SU-DHL-6 (cell line): ENCODE data around the gene ZNF613.

Source experiments
- H2AFZ ChIP-seq: fragments of 200-600 bp; sonication (generic); 2 replicates; pipeline ENCODE4 v1.6.1; 2014; ENCODE audit warnings: low read depth, mild to moderate bottlenecking, moderate library complexity, mixed read lengths, antibody characterized with exemption, low read length; ENCODE audit not compliant: severe bottlenecking
- H3F3A ChIP-seq: fragments of 200-600 bp; shearing (Covaris generic); 2 replicates; pipeline ENCODE4 v1.6.0; 2016; ENCODE audit warnings: antibody characterized with exemption, mild to moderate bottlenecking; ENCODE audit not compliant: insufficient read depth
- H3K27ac ChIP-seq: fragments of 200-600 bp; sonication (generic); 2 replicates; pipeline ENCODE4 v1.5.1; 2016; ENCODE audit warnings: low read depth, mild to moderate bottlenecking, low read length, moderate library complexity, mixed read lengths
- H3K27me3 ChIP-seq: fragments of 200-600 bp; sonication (generic), shearing (Covaris generic); 2 replicates; pipeline ENCODE4 v1.6.0; 2014; ENCODE audit warnings: mild to moderate bottlenecking, low read length
- H3K36me3 ChIP-seq: fragments of 200-600 bp; sonication (generic); 2 replicates; pipeline ENCODE4 v1.6.1; 2014; ENCODE audit warnings: mild to moderate bottlenecking, low read length, mixed read lengths
- H3K4me2 ChIP-seq: fragments of 300-600, 200-600 bp; shearing (Covaris generic), sonication (generic); 2 replicates; pipeline ENCODE4 v1.6.0; 2014; ENCODE audit warnings: low read length, low read depth, mild to moderate bottlenecking; ENCODE audit not compliant: poor library complexity, severe bottlenecking
- H3K4me3 ChIP-seq: fragments of 200-600 bp; sonication (generic); 2 replicates; pipeline ENCODE4 v1.5.1; 2014; ENCODE audit warnings: antibody characterized with exemption, low read length, mild to moderate bottlenecking, mixed read lengths; ENCODE audit not compliant: insufficient read depth, poor library complexity, severe bottlenecking
- H3K79me2 ChIP-seq: fragments of 200-600 bp; sonication (generic); 2 replicates; pipeline ENCODE4 v1.6.1; 2014; ENCODE audit warnings: mild to moderate bottlenecking, low read length, moderate library complexity; ENCODE audit not compliant: insufficient read depth
- H3K9ac ChIP-seq: fragments of 200-600 bp; sonication (generic); 2 replicates; pipeline ENCODE4 v1.7.0; 2014; ENCODE audit warnings: mild to moderate bottlenecking, low read length
- H3K9me2 ChIP-seq: fragments of 200-600 bp; sonication (generic); replicated peaks from 2 replicates; pipeline ENCODE4 v1.6.1; 2014; ENCODE audit warnings: low read length; ENCODE audit not compliant: insufficient read depth
- H3K9me3 ChIP-seq: fragments of 200-600 bp; sonication (generic); 2 replicates; pipeline ENCODE4 v1.6.1; 2014; ENCODE audit warnings: low read length, mixed read lengths; ENCODE audit not compliant: insufficient read depth
- H4K20me1 ChIP-seq: fragments of 200-600 bp; sonication (generic); 2 replicates; pipeline ENCODE4 v1.6.1; 2014; ENCODE audit warnings: low read depth, mild to moderate bottlenecking, antibody characterized with exemption, low read length, moderate library complexity, mixed read lengths
- CTCF ChIP-seq: fragments of 200-600 bp; sonication (generic); IDR thresholded peaks from one replicate; pipeline ENCODE4 v1.5.1; 2017; ENCODE audit warnings: antibody characterized with exemption, mild to moderate bottlenecking, low read length, moderate library complexity; ENCODE audit not compliant: insufficient read depth, poor library complexity, severe bottlenecking
- EZH2phosphoT487 ChIP-seq: fragments of 200-600 bp; sonication (generic), shearing (Covaris generic); conservative IDR thresholded peaks from 2 replicates; pipeline ENCODE4 v1.6.1; 2018; ENCODE audit warnings: mild to moderate bottlenecking, antibody characterized with exemption, low read length, moderate library complexity, mixed read lengths

Gene ZNF613

GRCh38 chr19:51887522-51888498 is 39.5 kb upstream of the ZNF613 start, which contains the start of gene ZNF577:
Gene ZNF577, minus strand, starts transcription at chr19:51887951. Its CDS starts 7,569 bp downstream, at chr19:51880382.
- Histone ChIP-seq H3K9me3 (peaks cover 19% of the 10 kb centered on the region; the same call in 1 of the 2 replicates), H3K27ac (no peak within 1 kb of the TSS), H3F3A (no peaks in the 10 kb centered on the region), H3K4me3 (no peak within 1 kb of the TSS), H2AFZ (no peak within 1 kb of the TSS), H3K9ac (no peak within 1 kb of the TSS), H3K4me2 (no peak within 1 kb of the TSS), H3K27me3 (no peaks in the 10 kb centered on the region), H3K9me2 (no peaks in the 10 kb centered on the region), H3K36me3 (no peaks in the 10 kb centered on the region), H3K79me2 (no peaks in the 10 kb centered on the region), H4K20me1 (no peaks in the 10 kb centered on the region)
- TF ChIP-seq CTCF, result no peak
- TF ChIP-seq EZH2phosphoT487, result no peak

GRCh38 chr19:51889934-51890333 is 37.3 kb upstream of the ZNF613 start:
- Histone ChIP-seq H3K79me2 (no peaks in the 10 kb centered on the region), H3F3A (no peaks in the 10 kb centered on the region), H4K20me1 (no peaks in the 10 kb centered on the region), H3K27ac (no peak overlapping the region), H3K4me2 (no peak overlapping the region), H3K36me3 (no peaks in the 10 kb centered on the region), H3K9me3 (peaks cover 19% of the 10 kb centered on the region; the same call in 1 of the 2 replicates), H3K4me3 (no peak overlapping the region), H3K9me2 (no peaks in the 10 kb centered on the region), H3K27me3 (no peaks in the 10 kb centered on the region), H2AFZ (no peak overlapping the region), H3K9ac (no peak overlapping the region)
- TF ChIP-seq EZH2phosphoT487 (no peak), CTCF (no peak)

GRCh38 chr19:51891193-51891747 is 36.0 kb upstream of the ZNF613 start:
- no peak overlapping the region for H3K27ac ChIP-seq
- H3K4me3 ChIP-seq, result no peak overlapping the region
- no peak overlapping the region for H3K4me2 ChIP-seq
- H3K79me2 ChIP-seq, result no peaks in the 10 kb centered on the region
- TF ChIP-seq EZH2phosphoT487, result no peak
- TF ChIP-seq CTCF, result no peak
- H3K36me3 ChIP-seq, result no peaks in the 10 kb centered on the region
- peaks cover 15% of the 10 kb centered on the region; the same call in 1 of the 2 replicates for H3K9me3 ChIP-seq
- H3F3A ChIP-seq, result no peaks in the 10 kb centered on the region
- H4K20me1 ChIP-seq, result no peaks in the 10 kb centered on the region
- no peak overlapping the region for H3K9ac ChIP-seq
- H3K27me3 ChIP-seq, result no peaks in the 10 kb centered on the region
- no peak overlapping the region for H2AFZ ChIP-seq
- no peaks in the 10 kb centered on the region for H3K9me2 ChIP-seq
